DND-41 (cell line): ENCODE results near the gene PISD.

Source experiments
- ATAC-seq: fragments of 200-7000 bp; cut with Tn5 transposase; 3 replicates; pipeline ENCODE4 v1.9.1; 2021; ENCODE audit warnings: low read depth; ENCODE audit not compliant: insufficient read depth
- DNase-seq: peaks from one replicate; pipeline ENCODE4 v3.0.0-alpha.2; 2020
- H2AFZ ChIP-seq: 2 replicates; pipeline ENCODE4 v1.6.0; 2012; ENCODE audit warnings: low read depth, low read length
- H3K27ac ChIP-seq: 2 replicates; pipeline ENCODE4 v1.5.1; 2012; ENCODE audit warnings: low read length, inconsistent platforms
- H3K27me3 ChIP-seq: fragments of 200-600 bp; sonication (generic); 2 replicates; pipeline ENCODE4 v1.6.0; 2012; ENCODE audit warnings: low read length, mild to moderate bottlenecking, inconsistent platforms; ENCODE audit not compliant: insufficient read depth, poor library complexity
- H3K36me3 ChIP-seq: 2 replicates; pipeline ENCODE4 v1.5.1; 2012; ENCODE audit warnings: low read length, inconsistent platforms; ENCODE audit not compliant: insufficient read depth
- H3K4me1 ChIP-seq: 2 replicates; pipeline ENCODE4 v1.5.1; 2012; ENCODE audit warnings: mild to moderate bottlenecking, low read length; ENCODE audit not compliant: insufficient read depth
- H3K4me2 ChIP-seq: 2 replicates; pipeline ENCODE4 v1.6.0; 2012; ENCODE audit warnings: mild to moderate bottlenecking, moderate library complexity, low read length, inconsistent platforms; ENCODE audit not compliant: insufficient read depth
- H3K4me3 ChIP-seq, 2 experiments: fragments of 200-600 bp in 1 of 2; shearing (Covaris generic) in 1 of 2; 2 replicates each; pipeline ENCODE4 v1.5.1; 2012 to 2016; ENCODE audit warnings: inconsistent platforms in 2 of 2, low read length in 2 of 2, mild to moderate bottlenecking in 2 of 2, low read depth in 1 of 2, moderate library complexity in 1 of 2
- H3K79me2 ChIP-seq: 2 replicates; pipeline ENCODE4 v1.6.0; 2012; ENCODE audit warnings: low read length, inconsistent platforms; ENCODE audit not compliant: insufficient read depth
- H3K9ac ChIP-seq: 2 replicates; pipeline ENCODE4 v1.6.0; 2012; ENCODE audit warnings: low read depth, mild to moderate bottlenecking, inconsistent platforms, low read length, moderate library complexity
- H3K9me3 ChIP-seq: 2 replicates; pipeline ENCODE4 v1.5.1; 2012; ENCODE audit warnings: low read length, moderate library complexity, mild to moderate bottlenecking, inconsistent platforms; ENCODE audit not compliant: insufficient read depth, severe bottlenecking
- H4K20me1 ChIP-seq: 2 replicates; pipeline ENCODE4 v1.6.0; 2012; ENCODE audit warnings: low read length; ENCODE audit not compliant: insufficient read depth
- CTCF ChIP-seq: IDR thresholded peaks from 2 replicates; pipeline ENCODE4 v1.5.1; 2012; ENCODE audit warnings: borderline replicate concordance, low read length, moderate library complexity, mild to moderate bottlenecking; ENCODE audit not compliant: poor library complexity, severe bottlenecking; ENCODE audit errors: extremely low read depth
- EZH2 ChIP-seq: IDR thresholded peaks from 3 replicates; pipeline ENCODE4 v1.6.1; 2012; ENCODE audit warnings: borderline replicate concordance, low read depth, mild to moderate bottlenecking, moderate library complexity, low read length, inconsistent platforms; ENCODE audit not compliant: severe bottlenecking

Gene PISD

DNA sequence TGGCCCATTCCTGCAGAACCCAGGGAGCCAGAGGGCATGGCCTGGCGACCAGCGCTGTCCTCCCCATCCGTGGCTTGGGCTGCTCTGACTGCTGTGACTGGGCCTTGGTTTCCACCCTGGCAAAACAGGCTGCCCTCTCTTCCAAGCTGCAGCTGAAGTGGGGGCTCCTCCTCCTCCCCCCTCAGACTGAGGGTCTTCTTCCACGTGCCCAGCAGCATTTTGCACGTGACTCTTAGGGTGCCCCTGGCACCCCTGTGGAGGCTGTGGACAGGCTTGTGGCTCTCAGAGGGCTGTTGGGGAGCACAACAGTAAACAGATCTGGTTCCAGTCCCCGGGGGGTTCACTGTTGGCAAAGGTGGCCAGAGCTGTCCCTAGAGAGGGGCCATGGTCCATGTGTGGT is 51.4 kb downstream of the PISD start:
- DNase-seq (no peak), ATAC-seq (no peak)
- H4K20me1 ChIP-seq: peaks cover 6% of the 10 kb centered on the region; the same call in 1 of the 2 replicates
- no peak overlapping the region for H3K27ac ChIP-seq
- H2AFZ ChIP-seq: no peak overlapping the region
- peaks cover 72% of the 10 kb centered on the region for H3K36me3 ChIP-seq
- H3K27me3 ChIP-seq: no peaks in the 10 kb centered on the region
- H3K4me2 ChIP-seq: no peak overlapping the region
- TF ChIP-seq EZH2 (no peak), CTCF (no peak)
- no peaks in the 10 kb centered on the region for H3K4me1 ChIP-seq
- H3K79me2 ChIP-seq: no peaks in the 10 kb centered on the region
- H3K9me3 ChIP-seq: no peaks in the 10 kb centered on the region
- H3K9ac ChIP-seq: no peak overlapping the region
- no peak overlapping the region for H3K4me3 ChIP-seq

GRCh38 chr22:31609716-31610115 is 52.3 kb downstream of the PISD start:
- no peak overlapping the region for H3K9ac ChIP-seq

GRCh38 chr22:31607696-31608095 is 54.3 kb downstream of the PISD start:
- no peaks in the 10 kb centered on the region for H4K20me1 ChIP-seq
- no peaks in the 10 kb centered on the region for H3K4me1 ChIP-seq
- no peak for DNase-seq
- H2AFZ ChIP-seq: no peak overlapping the region
- H3K27me3 ChIP-seq: no peaks in the 10 kb centered on the region
- H3K4me3 ChIP-seq: no peak overlapping the region
- ATAC-seq: no peak
- H3K27ac ChIP-seq: no peak overlapping the region
- TF ChIP-seq CTCF (no peak), EZH2 (no peak)
- H3K9ac ChIP-seq: no peak overlapping the region
- no peak overlapping the region for H3K4me2 ChIP-seq
- peaks cover 82% of the 10 kb centered on the region for H3K36me3 ChIP-seq
- no peaks in the 10 kb centered on the region for H3K9me3 ChIP-seq
- no peaks in the 10 kb centered on the region for H3K79me2 ChIP-seq

More at GRCh38 chr22:31609716-31610115, 52.3 kb downstream of the PISD start:
- TF ChIP-seq EZH2 (no peak), CTCF (no peak)
- DNase-seq (no peak), ATAC-seq (no peak)
- Histone ChIP-seq H3K9me3 (no peaks in the 10 kb centered on the region), H3K27me3 (no peaks in the 10 kb centered on the region), H3K4me2 (no peak overlapping the region), H3K79me2 (no peaks in the 10 kb centered on the region), H3K27ac (no peak overlapping the region), H2AFZ (no peak overlapping the region), H3K36me3 (peaks cover 72% of the 10 kb centered on the region), H4K20me1 (peaks cover 6% of the 10 kb centered on the region; the same call in 1 of the 2 replicates), H3K4me1 (no peaks in the 10 kb centered on the region), H3K4me3 (no peak overlapping the region)

DNA sequence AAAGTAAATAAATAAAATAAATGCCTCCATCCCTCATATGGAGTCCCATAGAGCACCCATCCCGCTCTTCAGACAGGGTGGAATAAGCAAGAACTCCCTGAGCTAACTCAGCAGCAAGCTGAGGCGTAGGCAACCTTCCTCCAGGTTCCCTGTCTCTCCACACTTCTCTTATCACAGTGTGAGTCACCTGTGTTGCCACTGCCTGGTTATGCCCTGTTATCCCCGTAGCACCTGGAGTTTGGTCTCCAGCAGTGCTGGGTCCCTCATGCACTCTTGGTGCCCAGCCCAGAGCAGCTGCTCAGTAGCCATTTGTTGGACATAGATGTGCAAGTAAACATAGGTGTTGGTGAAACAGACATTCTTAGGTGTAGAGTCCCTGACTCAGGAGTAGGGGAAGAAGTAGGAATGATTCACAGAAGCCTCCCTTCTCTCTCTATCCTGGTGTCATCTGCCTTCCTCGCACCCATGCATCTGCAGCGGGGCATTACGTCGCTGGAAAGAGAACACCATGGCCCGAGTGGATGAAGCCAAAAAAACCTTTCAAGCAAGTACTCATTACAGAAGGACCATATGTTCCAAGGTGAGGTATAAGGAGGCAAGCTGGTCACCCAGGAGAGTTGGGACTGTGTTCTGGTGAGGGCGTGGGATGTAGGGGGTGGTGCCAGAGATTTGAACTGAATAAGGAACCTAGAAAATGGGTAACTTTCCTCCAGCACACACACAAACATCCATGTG is 56.0 kb downstream of the PISD start:
- no peak for ATAC-seq
- H3K36me3 ChIP-seq: peaks cover 84% of the 10 kb centered on the region

More for the DNA sequence above, 56.0 kb downstream of the PISD start:
- H2AFZ ChIP-seq: no peak overlapping the region
- H3K9me3 ChIP-seq: no peaks in the 10 kb centered on the region
- no peak overlapping the region for H3K9ac ChIP-seq
- TF ChIP-seq EZH2 (no peak), CTCF (no peak)
- H3K79me2 ChIP-seq: no peaks in the 10 kb centered on the region
- H4K20me1 ChIP-seq: no peaks in the 10 kb centered on the region
- H3K27ac ChIP-seq: no peak overlapping the region
- no peak overlapping the region for H3K4me3 ChIP-seq
- H3K27me3 ChIP-seq: no peaks in the 10 kb centered on the region
- H3K4me1 ChIP-seq: no peaks in the 10 kb centered on the region
- DNase-seq: no peak
- H3K4me2 ChIP-seq: no peak overlapping the region
